SK-N-MC (cell line): Measurements from ENCODE around the gene PCGF3.

ENCODE experiments used
- DNase-seq: peaks from one replicate; pipeline ENCODE4 v3.0.0-alpha.2; 2011; ENCODE audit warnings: low read depth, low spot score
- H3K27ac ChIP-seq: fragments of 200-600 bp; sonication (generic); 2 replicates; pipeline ENCODE4 v1.5.1; 2016; ENCODE audit warnings: mixed run types
- H3K36me3 ChIP-seq: fragments of 200-600 bp; sonication (generic); 2 replicates; pipeline ENCODE4 v1.6.1; 2017; ENCODE audit warnings: antibody characterized with exemption, low read length, mixed read lengths; ENCODE audit not compliant: insufficient read depth
- H3K4me3 ChIP-seq: fragments of 200-600 bp; sonication (generic); 2 replicates; pipeline ENCODE4 v1.5.1; 2016
- H3K9ac ChIP-seq: fragments of 200-600 bp; sonication (generic); 2 replicates; pipeline ENCODE4 v1.8.0; 2017; ENCODE audit warnings: mixed run types, mixed read lengths; ENCODE audit not compliant: insufficient read length
- H3K9me3 ChIP-seq: fragments of 200-600 bp; sonication (generic); 2 replicates; pipeline ENCODE4 v1.6.1; 2017; ENCODE audit warnings: low read depth, mild to moderate bottlenecking, antibody characterized with exemption, low read length, moderate library complexity, mixed read lengths
- EZH2 ChIP-seq: fragments of 200-600 bp; sonication (generic); IDR thresholded peaks from one replicate; pipeline ENCODE4 v1.6.1; 2017; ENCODE audit warnings: antibody characterized with exemption
- FOXP2 ChIP-seq: optimal IDR thresholded peaks from 2 replicates; pipeline ENCODE3; 2011; ENCODE audit warnings: mild to moderate bottlenecking, moderate library complexity; ENCODE audit not compliant: insufficient read depth; ENCODE audit errors: extremely low read length, control extremely low read depth
- POLR2AphosphoS5 ChIP-seq: IDR thresholded peaks from 2 replicates; pipeline ENCODE4 v1.6.1; 2012; ENCODE audit warnings: mild to moderate bottlenecking, low read depth, low read length, borderline replicate concordance

The PCGF3 gene

DNA sequence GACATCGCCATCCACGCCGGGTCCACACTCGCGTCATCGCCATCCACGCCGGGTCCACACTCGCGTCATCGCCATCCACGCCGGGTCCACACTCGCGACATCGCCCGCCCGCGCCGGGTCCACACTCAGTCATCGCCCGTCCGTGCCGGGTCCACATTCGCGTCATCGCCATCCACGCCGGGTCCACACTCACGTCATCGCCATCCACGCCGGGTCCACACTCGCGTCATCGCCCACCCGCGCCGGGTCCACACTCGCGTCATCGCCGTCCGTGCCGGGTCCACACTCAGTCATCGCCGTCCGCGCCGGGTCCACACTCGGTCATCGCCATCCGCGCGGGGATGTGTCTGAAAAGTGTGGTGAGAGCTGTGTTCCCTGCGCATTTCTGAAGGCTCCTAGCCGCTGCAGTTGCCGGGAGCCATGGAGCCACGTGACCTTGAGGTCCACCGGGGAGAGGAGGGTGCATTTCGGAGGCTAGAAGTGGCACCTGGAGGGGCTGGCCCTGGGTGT, 17.3 kb downstream of the PCGF3 start:
- peaks cover 14% of the 10 kb centered on the region; the same call in 1 of the 2 replicates for H3K36me3 ChIP-seq
- no peak overlapping the region for H3K9ac ChIP-seq
- TF ChIP-seq FOXP2 (no peak), EZH2 (no peak), POLR2AphosphoS5 (no peak)
- no peak for DNase-seq
- no peak overlapping the region for H3K4me3 ChIP-seq
- H3K9me3 ChIP-seq, result no peaks in the 10 kb centered on the region
- H3K27ac ChIP-seq, result no peak overlapping the region

DNA sequence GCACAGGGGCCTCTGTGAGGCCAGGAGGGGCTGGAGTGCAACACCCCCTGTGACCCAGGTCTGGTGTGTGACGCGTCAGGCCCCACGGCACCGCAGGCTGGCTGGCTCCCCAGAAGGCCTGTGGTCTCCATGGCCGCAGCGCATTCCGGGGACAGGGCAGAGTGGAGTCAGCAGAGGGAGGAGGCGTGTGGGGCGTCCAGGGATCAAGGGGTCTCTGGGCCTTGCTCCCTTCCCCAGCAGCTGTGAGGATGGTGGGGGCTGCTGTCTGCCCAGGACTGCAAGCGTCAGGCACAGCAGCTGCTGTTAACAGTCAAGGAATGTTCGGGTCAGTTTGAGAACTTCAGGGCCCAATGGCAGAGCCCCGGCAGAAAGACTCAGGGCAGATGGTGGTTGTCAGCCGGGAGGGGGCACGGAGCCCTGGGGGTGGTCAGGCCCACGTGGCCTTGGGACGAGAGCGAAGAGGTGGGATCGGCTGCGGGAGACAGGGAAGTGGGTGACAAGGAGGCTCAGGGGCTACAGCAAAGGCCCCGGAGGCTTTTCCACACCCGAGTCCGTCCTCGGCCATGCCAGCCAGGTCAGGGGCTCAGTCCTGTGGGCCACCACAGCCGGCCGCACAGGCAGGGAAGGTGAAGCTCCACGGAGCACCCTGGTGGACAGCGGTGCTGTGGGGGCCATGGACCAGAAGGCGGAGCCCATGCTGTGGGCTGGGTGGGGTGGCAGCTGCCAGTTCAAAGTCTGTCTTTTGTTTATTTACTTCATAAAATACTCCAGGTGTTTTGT, 18.3 kb downstream of the PCGF3 start:
- DNase-seq, result no peak
- no peak for TF ChIP-seq FOXP2
- Histone ChIP-seq H3K4me3 (no peak overlapping the region), H3K27ac (no peak overlapping the region), H3K9me3 (no peaks in the 10 kb centered on the region), H3K9ac (no peak overlapping the region), H3K36me3 (peaks cover 16% of the 10 kb centered on the region; the same call in 1 of the 2 replicates)

DNA sequence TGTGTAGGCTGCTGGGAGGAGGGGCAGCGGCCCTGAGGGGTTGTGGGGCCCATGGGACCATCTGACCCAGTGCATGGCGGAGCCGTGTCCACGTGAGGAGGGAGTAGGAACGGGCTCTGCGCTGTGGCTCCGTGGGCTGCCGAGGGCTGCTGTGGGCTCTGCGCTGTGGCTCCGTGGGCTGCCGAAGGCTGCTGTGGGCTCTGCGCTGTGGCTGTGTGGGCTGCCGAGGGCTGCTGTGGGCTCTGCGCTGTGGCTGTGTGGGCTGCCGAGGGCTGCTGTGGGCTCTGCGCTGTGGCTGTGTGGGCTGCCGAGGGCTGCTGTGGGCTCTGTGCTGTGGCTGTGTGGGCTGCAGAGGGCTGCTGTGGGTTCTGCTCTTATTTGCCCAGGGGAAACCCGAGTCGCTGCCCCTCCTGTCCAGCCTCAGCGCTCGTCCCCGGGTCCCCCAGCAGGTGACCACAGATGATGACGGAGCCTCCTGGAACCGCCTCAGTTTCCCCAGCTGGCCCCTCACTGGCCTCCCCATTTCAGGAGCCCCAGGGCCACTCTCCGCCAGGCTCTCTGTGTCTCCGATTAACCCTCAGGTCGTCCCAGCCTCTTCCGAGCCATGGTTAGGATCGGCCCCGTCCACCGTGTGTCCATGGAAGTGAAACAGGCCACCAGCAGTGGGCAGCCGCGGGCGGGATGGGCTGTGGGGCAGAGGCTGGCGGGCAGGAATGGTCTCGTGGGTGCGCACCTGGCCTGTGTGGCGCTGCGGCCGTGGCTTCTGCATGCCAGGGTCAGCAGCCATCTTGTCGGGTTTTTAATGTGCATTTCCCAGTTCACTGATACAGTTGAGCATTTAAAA, 20.0 kb downstream of the PCGF3 start:
- Histone ChIP-seq H3K9ac (peak overlapping the region; percentile 3), H3K4me3 (no peak overlapping the region)
- DNase-seq, result no peak

DNA sequence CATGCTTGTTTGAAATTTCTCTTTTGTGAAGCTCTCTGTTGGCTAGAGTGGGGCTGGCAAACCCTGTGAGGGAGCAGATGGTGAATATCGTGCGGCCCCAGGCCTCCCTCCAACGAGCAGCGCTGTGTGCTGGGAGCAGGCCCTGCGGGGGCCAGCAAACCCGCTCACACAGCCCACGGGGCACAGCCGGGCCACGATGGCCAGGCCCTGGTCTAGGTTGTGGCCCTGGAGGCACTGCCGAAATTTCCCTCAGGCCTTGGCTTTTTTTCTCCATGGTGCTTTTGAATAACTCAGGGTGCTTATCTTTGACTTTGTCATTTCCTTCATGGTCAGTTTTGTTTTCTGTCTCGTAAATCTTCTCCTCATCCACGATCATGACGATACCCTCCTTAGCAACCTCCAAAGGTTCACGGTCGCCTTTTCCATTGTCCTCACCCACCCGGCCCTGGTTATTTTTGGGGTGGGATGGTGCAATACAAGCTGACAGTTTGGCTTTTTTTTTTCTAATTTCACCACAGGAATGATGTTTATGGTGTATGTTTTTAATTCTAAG, 20.7 kb downstream of the PCGF3 start:
- no peaks in the 10 kb centered on the region for H3K9me3 ChIP-seq
- H3K27ac ChIP-seq, result peak overlapping the region; percentile 75
- no peak for DNase-seq
- TF ChIP-seq FOXP2, result no peak
- no peak for TF ChIP-seq POLR2AphosphoS5
- TF ChIP-seq EZH2, result no peak
- H3K36me3 ChIP-seq, result peaks cover 28% of the 10 kb centered on the region
- H3K4me3 ChIP-seq, result no peak overlapping the region
- H3K9ac ChIP-seq, result peak overlapping the region; percentile 3

More for the DNA sequence above, 20.0 kb downstream of the PCGF3 start:
- no peaks in the 10 kb centered on the region for H3K9me3 ChIP-seq
- H3K36me3 ChIP-seq, result peaks cover 21% of the 10 kb centered on the region; the same call in 1 of the 2 replicates
- peak overlapping the region; percentile 75 for H3K27ac ChIP-seq
- TF ChIP-seq EZH2, result no peak
- no peak for TF ChIP-seq FOXP2
- no peak for TF ChIP-seq POLR2AphosphoS5

DNA sequence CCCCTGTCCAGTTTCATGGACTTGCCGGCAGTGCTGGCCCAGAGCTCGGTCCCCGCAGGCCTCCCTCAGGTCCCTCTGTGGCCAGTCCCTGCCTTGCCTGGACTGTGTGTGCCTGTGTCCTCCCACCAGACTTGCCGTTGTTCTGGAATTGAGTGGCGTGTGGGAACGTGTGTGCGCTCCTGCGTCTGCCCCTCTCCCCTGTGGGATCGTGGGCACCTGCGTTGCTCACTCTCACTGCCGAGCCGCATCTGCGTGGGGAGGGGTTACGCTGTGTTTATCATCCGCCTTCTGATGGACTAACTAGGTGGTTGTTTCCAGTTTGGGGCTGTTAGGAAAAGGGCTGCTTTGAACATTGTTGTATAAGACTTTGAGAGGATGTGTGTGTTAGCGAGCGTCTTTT, 21.2 kb downstream of the PCGF3 start:
- TF ChIP-seq POLR2AphosphoS5, result no peak
- no peak for TF ChIP-seq FOXP2
- TF ChIP-seq EZH2, result no peak
- no peak overlapping the region for H3K9ac ChIP-seq
- peak overlapping the region; percentile 75; the same call in 1 of the 2 replicates for H3K27ac ChIP-seq
- no peaks in the 10 kb centered on the region for H3K9me3 ChIP-seq
- H3K4me3 ChIP-seq, result no peak overlapping the region
- DNase-seq, result no peak
- peaks cover 28% of the 10 kb centered on the region for H3K36me3 ChIP-seq

DNA sequence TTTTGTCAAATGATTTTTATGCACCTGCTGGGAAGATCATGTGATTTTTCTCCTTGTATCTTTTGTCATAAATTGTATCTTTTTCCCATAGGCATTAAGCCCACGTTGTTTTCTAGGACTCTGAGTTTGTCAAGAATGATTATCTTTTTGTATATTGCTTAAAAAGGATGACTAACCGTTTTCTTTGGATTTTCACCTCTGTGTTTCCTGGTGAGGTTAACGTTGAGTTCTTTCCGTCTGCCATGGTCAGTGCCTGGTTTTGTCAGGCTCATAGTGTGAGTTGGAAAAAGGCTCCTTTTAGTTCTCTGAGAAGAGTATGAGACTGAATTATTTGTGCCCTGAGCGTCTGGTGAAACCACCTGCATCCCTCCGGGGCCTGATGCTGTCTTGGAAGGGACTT, 21.9 kb downstream of the PCGF3 start:
- no peaks in the 10 kb centered on the region for H3K9me3 ChIP-seq
- H3K27ac ChIP-seq, result no peak overlapping the region
- H3K36me3 ChIP-seq, result peaks cover 26% of the 10 kb centered on the region

DNA sequence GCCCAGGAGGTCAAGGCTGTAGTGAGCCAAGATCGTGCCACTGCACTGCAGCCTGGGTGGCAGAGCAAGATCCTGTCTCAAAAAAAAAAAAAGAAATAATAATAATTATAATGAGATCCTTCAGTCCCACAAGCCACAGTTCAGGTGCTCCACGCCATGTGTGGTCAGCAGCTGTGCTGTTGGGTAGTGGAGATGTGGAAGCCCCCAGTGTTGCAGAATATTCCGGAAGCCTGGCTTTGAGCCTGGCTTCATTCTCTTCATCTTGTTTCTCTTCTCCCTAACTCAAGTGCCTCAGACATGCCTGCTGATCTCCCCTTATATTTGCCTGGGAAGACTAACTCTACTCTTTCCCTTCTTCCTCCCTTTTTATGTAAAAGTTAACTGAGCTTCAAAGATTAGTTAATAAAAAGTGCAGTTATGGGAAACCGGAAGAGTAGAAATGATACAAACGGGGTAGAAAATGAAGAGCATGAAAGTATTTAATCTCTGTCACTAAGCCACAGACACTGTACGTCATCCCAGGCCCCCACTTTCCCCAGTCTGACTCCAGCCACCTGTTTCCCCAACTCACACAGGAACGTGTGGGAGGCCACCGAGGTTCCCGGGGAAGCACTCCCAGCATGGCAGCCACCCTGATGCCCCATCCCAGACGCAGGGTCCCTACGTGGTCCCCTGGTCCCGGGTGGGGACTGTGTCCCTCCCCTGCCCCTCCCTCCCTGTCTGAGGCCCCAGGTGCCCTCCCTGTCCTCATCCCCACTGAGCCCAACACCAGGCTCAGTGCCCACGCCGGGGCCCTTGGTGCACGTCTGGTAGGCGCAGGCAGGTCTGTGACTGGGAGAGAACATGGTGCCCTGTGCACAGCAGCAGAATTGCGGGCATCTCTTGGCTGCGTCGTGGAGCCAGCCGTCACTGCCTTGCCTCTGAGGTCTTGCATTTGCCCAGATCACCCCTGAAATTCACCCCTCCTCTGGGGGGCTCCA, 24.0 kb downstream of the PCGF3 start:
- no peaks in the 10 kb centered on the region for H3K9me3 ChIP-seq
- TF ChIP-seq POLR2AphosphoS5 (no peak), FOXP2 (no peak), EZH2 (no peak)
- no peak overlapping the region for H3K4me3 ChIP-seq
- H3K9ac ChIP-seq, result no peak overlapping the region
- DNase-seq, result no peak
- peaks cover 39% of the 10 kb centered on the region for H3K36me3 ChIP-seq
- H3K27ac ChIP-seq, result 0 out of 2 replicates have a peak overlapping the region, but pooled peaks have one; percentile 7

More for the DNA sequence above, 21.9 kb downstream of the PCGF3 start:
- Histone ChIP-seq H3K4me3 (no peak overlapping the region), H3K9ac (no peak overlapping the region)
- no peak for TF ChIP-seq EZH2
- TF ChIP-seq POLR2AphosphoS5, result no peak
- no peak for TF ChIP-seq FOXP2
- DNase-seq, result no peak
